Mononuclear cell (primary cell): ENCODE data around the gene SPSB2. TPM values are rescaled to one million over a fixed set of nuclear protein-coding genes. Genes with fewer than 3 reads are reported as not detected.
A peak's percentile ranks its signal among the peaks of the same experiment; 100 is the strongest.
"Not testable (repeated sequence)": the region's sequence is repeated elsewhere in the genome, so short reads cannot be mapped to it uniquely, and the experiment has no call there.

Experiments
- H3K27me3 ChIP-seq: 2 replicates; pipeline ENCODE4 v1.6.0; 2011; ENCODE audit warnings: low read length, control low read depth; ENCODE audit not compliant: insufficient read depth
- H3K4me1 ChIP-seq: 2 replicates; pipeline ENCODE4 v1.5.1; 2011; ENCODE audit warnings: mild to moderate bottlenecking, low read length, control low read depth; ENCODE audit not compliant: insufficient read depth
- H3K4me3 ChIP-seq: 2 replicates; pipeline ENCODE4 v1.5.1; 2011; ENCODE audit warnings: mild to moderate bottlenecking, low read length, moderate library complexity
- H3K9me3 ChIP-seq: 2 replicates; pipeline ENCODE4 v1.5.1; 2011; ENCODE audit warnings: low read depth, mild to moderate bottlenecking, control low read depth, low read length
- total RNA-seq: library from RNA; depleted of rRNA; stranded (reverse); fragments of >200 nt; gene quantifications from one replicate; pipeline ENCODE4 v1.2.3, GENCODE V29; 2012

Gene SPSB2
- total RNA-seq, 1 donor = 1.6 TPM

DNA sequence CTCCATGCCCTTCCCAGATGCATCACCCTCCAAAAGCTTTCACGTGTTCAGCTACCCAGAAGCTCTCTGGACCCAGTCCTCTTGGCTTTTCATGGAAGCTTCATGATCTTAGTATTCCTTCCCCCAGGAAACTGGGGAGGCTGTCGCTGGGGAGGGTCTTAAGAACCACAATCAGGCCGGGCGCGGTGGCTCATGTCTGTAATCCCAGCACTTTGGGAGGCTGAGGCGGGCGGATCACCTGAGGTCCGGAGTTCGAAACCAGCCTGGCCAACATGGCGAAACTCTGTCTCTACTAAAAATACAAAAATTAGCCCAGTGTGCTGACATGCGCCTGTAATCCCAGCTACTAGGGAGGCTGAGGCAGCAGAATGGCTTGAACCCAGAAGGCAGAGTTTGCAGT, 35.0 kb upstream of the SPSB2 start:
- H3K4me1 ChIP-seq = peaks cover 15% of the 10 kb centered on the region
- not testable (repeated sequence) for H3K9me3 ChIP-seq, H3K27me3 ChIP-seq, H3K4me3 ChIP-seq

DNA sequence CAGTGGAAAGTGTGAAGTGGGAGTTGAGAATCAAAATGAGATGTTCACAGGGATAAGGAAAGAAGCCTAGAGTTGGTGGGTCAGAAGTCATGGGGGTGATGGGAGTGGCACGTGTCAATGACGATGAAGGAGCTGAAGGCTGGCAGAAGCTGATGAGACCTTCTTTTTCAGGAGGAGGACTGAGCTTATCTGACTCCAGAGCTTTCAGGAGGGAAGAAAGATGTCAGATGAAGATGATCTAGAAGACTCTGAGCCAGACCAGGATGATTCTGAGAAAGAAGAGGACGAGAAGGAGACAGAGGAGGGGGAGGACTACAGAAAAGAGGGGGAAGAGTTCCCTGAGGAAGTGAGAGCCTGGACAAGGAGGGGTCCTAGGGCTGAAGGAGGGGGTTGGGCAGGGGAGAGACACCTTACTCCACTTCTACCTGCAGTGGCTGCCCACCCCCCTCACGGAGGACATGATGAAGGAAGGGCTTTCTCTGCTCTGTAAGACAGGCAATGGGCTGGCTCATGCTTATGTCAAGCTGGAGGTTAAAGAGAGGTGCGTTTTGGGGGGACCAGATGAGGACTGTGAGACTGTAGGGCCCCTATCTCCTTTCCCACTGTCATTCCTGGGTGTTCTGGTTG, 32.4 kb upstream of the SPSB2 start:
- no peaks in the 10 kb centered on the region for H3K27me3 ChIP-seq
- peaks cover 15% of the 10 kb centered on the region for H3K4me1 ChIP-seq
- no peak overlapping the region for H3K4me3 ChIP-seq
- H3K9me3 ChIP-seq = no peaks in the 10 kb centered on the region

DNA sequence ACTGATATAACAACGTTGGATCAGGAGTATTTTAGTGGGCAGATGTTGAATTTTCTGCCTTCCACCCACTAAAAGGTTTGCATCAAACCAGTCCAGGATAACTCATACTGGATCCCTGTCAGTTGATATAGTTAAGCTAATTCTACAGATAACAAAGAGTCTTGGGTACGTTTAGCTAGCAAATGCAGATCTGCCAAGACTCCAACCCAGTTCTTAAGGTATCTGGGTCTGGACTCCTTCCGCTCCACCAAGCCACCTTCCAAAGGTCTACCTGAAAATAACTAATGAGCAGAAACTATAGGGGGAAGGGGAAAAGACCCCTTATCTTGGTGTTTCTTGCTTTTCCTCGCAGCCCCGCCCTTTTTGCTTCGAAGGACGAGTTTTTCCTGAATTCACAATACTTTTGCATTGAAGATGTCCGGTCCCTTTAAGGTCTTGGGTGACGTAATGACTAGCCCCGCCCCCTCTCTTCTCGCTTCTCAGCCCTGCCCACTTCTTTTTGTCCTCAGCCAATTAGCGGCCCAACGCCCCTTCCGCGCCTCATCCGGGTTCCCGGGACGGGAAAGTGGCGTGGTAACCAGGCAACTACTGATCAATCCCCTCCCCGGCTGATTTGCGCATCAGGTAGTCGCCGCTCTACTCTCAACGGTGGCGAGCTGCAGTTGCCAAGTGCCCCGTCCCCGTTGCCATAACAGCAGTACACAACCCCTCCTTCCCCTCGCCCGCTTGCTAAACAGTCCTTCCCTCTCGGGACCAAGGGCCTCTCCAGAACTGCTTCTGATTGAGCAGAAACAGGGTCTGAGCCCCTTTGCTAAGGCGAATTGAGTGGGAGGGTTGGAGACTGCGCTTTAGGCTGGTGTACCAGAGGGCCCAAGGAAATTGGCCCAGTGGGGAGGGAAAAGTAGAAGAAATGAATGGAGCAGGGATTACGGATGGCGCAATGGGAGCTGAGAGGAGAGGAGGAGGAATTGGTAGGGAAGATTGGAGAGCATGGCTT, 31.5 kb upstream of the SPSB2 start, which contains the start of gene LRRC23:
LRRC23 (plus strand) TSS at position 543 of the 997 bp plus-strand sequence. CDS start 812 bp downstream, outside the sequence.
- H3K4me3 ChIP-seq = peak within 1 kb of the TSS; percentile 56
- no peaks in the 10 kb centered on the region for H3K27me3 ChIP-seq
- no peaks in the 10 kb centered on the region for H3K9me3 ChIP-seq
- peaks cover 24% of the 10 kb centered on the region for H3K4me1 ChIP-seq

DNA sequence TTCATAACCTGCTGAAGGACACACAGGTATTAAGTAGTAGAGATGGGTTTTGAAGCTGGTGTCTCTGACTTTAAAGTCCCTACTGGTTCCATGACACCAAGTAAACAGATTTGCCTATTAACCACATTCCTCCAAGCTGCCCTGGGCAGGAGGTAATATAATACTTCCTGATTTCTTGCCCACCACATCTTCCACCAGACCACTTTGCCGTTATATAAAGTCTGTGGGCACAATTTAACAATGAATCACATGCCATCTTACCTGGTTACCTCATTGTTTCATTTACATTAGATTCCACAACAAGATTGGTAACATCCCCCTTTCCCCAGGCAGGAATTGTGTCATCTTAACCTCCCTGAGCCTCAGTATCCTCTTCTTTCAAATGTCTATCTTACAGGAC, 30.6 kb upstream of the SPSB2 start:
- Histone ChIP-seq H3K4me3 (no peak overlapping the region), H3K9me3 (no peaks in the 10 kb centered on the region)

DNA sequence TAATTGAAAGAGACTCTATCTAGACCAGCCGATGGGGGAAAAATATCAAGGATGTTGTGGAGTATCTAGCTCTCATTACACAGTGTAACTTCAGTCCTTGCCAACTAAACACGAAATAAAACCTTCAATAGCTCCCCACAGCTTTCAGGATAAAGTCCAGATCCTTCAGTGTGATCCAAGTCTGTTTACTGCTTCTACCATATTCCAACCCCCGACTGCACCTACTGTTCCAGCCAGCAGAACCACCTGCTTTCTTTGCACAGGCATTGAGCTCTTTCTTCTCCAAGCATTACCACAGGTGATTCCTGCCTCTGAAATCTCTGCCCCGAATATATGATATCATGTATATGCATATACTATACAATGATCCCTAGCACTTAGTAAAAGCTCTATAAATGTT, 29.3 kb upstream of the SPSB2 start:
- H3K4me1 ChIP-seq = peaks cover 24% of the 10 kb centered on the region
- no peaks in the 10 kb centered on the region for H3K9me3 ChIP-seq
- H3K27me3 ChIP-seq = no peaks in the 10 kb centered on the region
- no peak overlapping the region for H3K4me3 ChIP-seq

More for the DNA sequence above, 30.6 kb upstream of the SPSB2 start:
- Histone ChIP-seq H3K27me3 (no peaks in the 10 kb centered on the region), H3K4me1 (peaks cover 24% of the 10 kb centered on the region)

DNA sequence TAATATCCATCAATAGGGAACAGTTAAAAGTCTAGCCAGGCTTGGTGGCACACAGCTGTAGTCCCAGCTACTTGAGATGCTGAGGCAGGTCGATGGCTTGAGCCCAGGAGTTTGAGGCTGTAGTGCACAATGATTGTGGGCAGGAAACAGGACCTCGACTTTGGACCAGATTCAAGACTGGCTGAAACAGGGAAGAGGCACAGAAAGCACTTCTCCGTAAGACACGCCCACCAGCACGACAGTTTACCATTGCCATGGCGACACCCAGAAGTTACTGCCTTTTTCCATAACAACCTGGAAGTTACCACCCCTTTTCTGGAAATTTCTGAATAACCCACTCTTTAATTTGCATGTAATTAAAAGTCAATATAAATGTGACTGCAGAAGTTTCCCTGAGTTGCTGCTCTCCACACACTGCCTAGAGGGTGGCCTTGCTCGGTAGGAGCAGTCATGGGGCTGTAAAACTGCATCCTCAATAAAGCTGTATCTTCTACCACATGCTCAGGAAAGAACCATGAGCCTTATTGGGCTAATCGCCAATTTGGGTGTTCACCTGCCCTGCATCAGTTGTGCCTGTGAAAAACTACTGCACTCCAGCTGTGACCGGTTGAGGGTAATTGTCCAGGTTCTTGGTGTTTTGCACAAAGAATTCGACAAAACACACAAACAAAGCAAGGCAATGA, 26.9 kb upstream of the SPSB2 start:
- H3K9me3 ChIP-seq = no peaks in the 10 kb centered on the region
- H3K4me3 ChIP-seq = no peak overlapping the region
- no peaks in the 10 kb centered on the region for H3K27me3 ChIP-seq
- H3K4me1 ChIP-seq = peaks cover 16% of the 10 kb centered on the region

DNA sequence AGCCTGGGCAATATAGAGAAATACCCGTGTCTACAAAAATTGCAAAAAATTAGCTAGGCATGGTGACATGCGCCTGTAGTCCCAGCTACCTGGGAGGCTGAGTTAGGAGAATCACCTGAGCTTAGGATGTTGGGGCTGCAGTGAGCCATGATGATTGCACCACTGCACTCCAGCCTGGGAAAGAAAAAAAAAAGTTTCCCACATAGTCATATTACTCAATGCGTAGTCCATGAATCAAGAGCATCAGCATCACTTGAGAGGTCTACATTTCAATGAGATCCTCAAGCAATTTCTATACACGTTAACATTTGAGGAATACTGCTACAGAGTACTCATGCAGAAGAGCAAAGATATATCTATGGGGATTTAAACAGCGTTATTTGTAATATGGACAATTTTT, 26.3 kb upstream of the SPSB2 start:
- H3K9me3 ChIP-seq = no peaks in the 10 kb centered on the region
- H3K27me3 ChIP-seq = no peaks in the 10 kb centered on the region
- H3K4me1 ChIP-seq = peaks cover 15% of the 10 kb centered on the region
- H3K4me3 ChIP-seq = no peak overlapping the region

DNA sequence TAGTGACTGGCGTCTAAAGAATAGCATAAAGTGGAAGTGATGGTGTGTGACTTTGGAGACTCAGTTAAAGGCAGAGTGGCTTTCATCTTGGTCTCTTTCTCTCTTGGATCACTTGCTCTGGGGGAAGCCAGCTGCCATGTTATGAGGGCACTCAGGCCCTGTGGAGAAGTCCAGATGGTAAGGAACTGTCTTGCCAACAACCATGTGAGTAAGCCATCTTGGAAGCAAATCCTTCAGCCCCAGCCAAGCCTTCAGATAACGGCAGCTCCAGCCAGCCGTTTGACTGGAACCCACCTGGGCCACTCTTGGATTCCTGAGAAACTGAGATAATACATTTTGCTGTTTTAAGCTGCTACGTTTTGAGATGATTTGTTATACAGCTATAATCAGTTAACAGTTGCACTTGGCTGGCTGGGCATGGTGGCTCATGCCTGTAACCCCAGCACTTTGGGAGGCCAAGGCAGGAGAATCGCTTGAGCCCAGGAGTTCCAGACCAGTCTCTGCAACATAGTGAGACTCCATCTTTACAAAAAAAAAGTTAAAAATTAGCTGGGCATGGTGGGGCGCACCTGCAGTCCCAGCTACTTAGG, 23.8 kb upstream of the SPSB2 start:
- no peaks in the 10 kb centered on the region for H3K9me3 ChIP-seq
- H3K27me3 ChIP-seq = no peaks in the 10 kb centered on the region
- H3K4me1 ChIP-seq = peaks cover 21% of the 10 kb centered on the region
- H3K4me3 ChIP-seq = no peak overlapping the region

DNA sequence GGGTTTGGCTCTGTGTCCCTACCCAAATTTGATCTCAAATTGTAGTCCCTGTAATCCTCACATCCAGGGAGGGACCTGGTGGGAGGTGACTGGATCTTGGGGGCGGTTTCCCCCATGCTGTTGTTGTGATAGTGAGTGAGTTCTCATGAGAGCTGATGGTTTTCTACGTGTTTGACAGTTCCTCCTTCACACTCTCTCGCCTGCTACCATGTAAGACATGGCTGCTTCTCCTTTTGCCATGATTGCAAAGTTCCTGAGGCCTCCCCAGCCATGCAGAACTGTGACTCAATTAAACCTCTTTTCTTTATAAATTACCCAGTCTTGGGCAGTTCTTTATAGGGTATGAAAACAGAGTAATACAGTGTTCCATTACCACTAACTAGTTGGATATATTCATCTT, 21.2 kb upstream of the SPSB2 start:
- Histone ChIP-seq H3K27me3 (no peaks in the 10 kb centered on the region), H3K9me3 (no peaks in the 10 kb centered on the region), H3K4me1 (peaks cover 27% of the 10 kb centered on the region), H3K4me3 (no peak overlapping the region)

DNA sequence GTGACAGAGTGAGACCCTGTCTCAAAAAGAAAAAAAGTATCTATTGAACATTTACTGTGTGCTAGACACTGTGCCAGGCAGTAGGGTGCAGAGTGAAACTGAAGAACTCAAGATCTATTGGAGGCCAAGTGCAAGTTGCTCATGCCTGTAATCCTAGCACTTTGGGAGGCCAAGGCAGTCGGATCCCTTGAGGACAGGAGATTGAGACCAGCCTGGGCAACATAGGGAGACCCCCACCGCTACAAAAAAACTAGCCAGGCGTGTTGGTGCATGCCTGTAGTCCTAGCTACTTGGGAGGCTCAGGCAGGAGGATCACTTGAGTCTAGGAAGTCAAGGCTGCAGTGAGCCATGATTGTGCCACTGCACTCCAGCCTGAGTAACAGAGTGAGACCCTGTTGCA, 19.6 kb upstream of the SPSB2 start:
- not testable (repeated sequence) for H3K27me3 ChIP-seq, H3K4me3 ChIP-seq, H3K9me3 ChIP-seq
- peaks cover 34% of the 10 kb centered on the region for H3K4me1 ChIP-seq

DNA sequence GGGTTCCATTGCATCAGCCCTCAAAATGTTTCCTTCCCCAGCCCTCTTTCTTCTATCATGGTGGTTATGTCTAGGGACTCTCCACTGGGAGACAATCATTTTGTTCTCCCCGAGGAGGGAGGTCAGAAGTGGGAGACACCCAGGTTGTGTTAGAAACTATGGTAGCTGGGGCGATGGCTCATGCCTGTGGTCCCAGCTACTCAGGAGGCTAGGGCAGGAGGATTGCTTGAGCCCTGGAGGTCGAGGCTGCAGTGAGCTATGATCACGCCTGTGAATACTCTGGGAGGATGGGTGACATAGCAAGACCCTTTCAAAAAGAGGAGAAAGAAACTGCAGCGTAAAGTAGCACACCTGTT, 18.5 kb upstream of the SPSB2 start:
- Histone ChIP-seq H3K4me1 (peaks cover 39% of the 10 kb centered on the region), H3K4me3 (peak overlapping the region; percentile 37)

DNA sequence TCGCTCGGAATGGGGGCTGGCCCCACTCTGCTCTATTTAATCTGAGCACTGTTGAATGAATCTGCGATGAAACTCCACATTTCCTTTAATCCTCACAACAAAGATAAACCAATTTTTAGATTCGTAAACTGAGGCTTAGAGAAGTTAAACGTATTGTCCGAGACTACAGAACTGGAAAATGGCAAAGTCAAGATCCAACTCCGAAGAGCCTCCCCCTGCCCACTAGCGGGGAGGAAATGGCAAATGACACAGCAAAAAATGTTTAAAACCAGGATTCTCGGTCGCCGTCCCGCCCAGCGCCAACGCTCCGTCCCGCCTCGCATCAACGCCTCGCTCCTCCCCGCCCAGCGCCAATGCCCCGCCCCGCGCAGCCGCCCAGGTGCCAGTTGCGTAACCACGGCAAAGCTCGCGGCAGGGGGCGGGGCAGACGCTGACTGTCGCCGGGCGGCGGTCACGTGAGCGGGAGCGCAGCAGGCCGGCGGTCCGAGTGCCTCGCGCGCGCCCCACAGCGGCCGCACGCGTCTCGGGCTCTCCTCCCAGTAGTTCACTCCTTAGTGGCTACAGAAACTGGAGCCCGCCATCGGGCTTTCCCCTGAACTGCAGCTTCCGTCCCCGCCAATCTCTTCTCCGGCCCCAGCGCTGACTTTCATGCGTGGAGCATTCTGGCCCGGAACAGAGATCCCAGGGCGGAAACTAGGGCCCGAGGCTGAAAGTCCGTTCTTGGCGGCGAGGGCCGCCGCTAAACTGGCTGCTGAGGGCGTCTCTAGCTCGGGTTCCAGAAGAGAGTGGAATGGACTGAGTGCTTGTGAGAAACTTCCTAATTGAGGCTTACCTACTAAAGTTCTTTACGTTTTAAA, 17.9 kb upstream of the SPSB2 start:
- Histone ChIP-seq H3K4me3 (peak overlapping the region; percentile 37), H3K9me3 (no peaks in the 10 kb centered on the region), H3K4me1 (peaks cover 39% of the 10 kb centered on the region), H3K27me3 (no peaks in the 10 kb centered on the region)

More for the DNA sequence above, 18.5 kb upstream of the SPSB2 start:
- Histone ChIP-seq H3K27me3 (no peaks in the 10 kb centered on the region), H3K9me3 (no peaks in the 10 kb centered on the region)

DNA sequence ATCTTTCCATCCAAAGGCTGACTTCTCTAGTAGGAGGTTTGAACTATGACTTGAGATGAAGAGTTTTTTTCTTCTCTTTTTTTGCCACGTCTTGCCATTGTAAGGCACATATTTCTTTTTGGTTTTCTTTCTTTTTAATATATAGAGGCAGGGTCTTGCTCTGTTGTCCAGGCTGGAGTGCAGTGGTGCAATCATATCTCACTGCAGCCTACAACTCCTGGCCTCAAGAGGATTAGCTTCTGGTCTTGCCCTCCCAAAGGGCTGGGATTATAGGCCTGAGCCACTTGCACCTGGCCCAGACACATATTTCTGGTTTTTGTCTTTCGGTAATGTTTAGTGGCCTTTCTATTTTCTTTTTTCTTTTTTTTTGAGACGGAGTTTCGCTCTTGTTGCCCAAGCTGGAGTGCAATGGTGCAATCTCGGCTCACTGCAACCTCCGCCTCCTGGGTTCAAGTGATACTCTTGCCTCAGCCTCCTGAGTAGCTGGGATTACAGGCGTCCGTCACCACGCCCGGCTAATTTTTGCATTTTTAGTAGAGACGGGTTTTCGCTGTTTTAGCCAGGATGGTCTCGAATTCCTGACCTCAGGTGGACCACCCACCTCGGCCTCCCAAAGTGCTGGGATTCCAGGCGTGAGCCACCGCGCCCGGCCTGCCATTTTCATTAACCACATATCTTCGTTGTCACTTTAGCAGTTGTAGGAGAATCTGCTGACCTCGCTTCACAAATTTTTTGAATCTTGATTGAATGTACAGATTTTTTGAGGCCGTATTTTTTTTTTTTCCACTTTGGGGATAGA, 16.9 kb upstream of the SPSB2 start:
- peaks cover 39% of the 10 kb centered on the region for H3K4me1 ChIP-seq
- not testable (repeated sequence) for H3K27me3 ChIP-seq, H3K4me3 ChIP-seq, H3K9me3 ChIP-seq
